Astrocyte (in vitro differentiated cells and primary cell): ENCODE measurements around the gene DPF3. TPM values are rescaled to one million over a fixed set of nuclear protein-coding genes. Genes with fewer than 3 reads are reported as not detected.
"Not testable (repeated sequence)": the region's sequence is repeated elsewhere in the genome, so short reads cannot be mapped to it uniquely, and the experiment has no call there.

Experiments
- DNase-seq: peaks from one replicate; pipeline ENCODE4 v3.0.0-alpha.2; 2010; ENCODE audit warnings: low read depth
- FAIRE-seq: peaks from 2 replicates; lab custom pipeline; 2011; peaks lifted over from hg19 to GRCh38; lab: Jason Lieb, UNC
- H2AFZ ChIP-seq: 2 replicates; pipeline ENCODE4 v1.6.0; 2012; ENCODE audit warnings: low read depth, low read length, inconsistent platforms
- H3K27ac ChIP-seq: 2 replicates; pipeline ENCODE4 v1.5.1; 2011; ENCODE audit warnings: low read depth, low read length, inconsistent platforms
- H3K27me3 ChIP-seq: 2 replicates; pipeline ENCODE4 v1.6.0; 2011; ENCODE audit warnings: low read length, inconsistent platforms; ENCODE audit not compliant: insufficient read depth
- H3K36me3 ChIP-seq: 2 replicates; pipeline ENCODE4 v1.5.1; 2011; ENCODE audit warnings: low read length, inconsistent platforms; ENCODE audit not compliant: insufficient read depth
- H3K4me1 ChIP-seq: 2 replicates; pipeline ENCODE4 v1.5.1; 2011; ENCODE audit warnings: low read length, inconsistent platforms; ENCODE audit not compliant: insufficient read depth
- H3K4me2 ChIP-seq: 2 replicates; pipeline ENCODE4 v1.6.0; 2012; ENCODE audit warnings: low read length, inconsistent platforms
- H3K4me3 ChIP-seq: 2 replicates; pipeline ENCODE4 v1.5.1; 2011; ENCODE audit warnings: low read depth, mild to moderate bottlenecking, low read length, inconsistent platforms; ENCODE audit not compliant: insufficient read depth
- H3K79me2 ChIP-seq: 2 replicates; pipeline ENCODE4 v1.6.0; 2012; ENCODE audit warnings: mild to moderate bottlenecking, low read length, inconsistent platforms; ENCODE audit not compliant: insufficient read depth
- H3K9ac ChIP-seq: 2 replicates; pipeline ENCODE4 v1.6.0; 2012; ENCODE audit warnings: mild to moderate bottlenecking, low read length, inconsistent platforms
- H3K9me3 ChIP-seq: 2 replicates; pipeline ENCODE4 v1.5.1; 2012; ENCODE audit warnings: low read depth, mild to moderate bottlenecking, low read length, inconsistent platforms; ENCODE audit not compliant: insufficient read depth
- H4K20me1 ChIP-seq: 2 replicates; pipeline ENCODE4 v1.6.0; 2012; ENCODE audit warnings: low read length, inconsistent platforms; ENCODE audit not compliant: insufficient read depth
- H3K27ac Mint-ChIP-seq: one replicate; pipeline ENCODE4 v1.8.0; 2021; ENCODE audit warnings: mild to moderate bottlenecking, mixed read lengths; ENCODE audit not compliant: unreplicated experiment
- H3K27me3 Mint-ChIP-seq: one replicate; pipeline ENCODE4 v1.8.0; 2021; ENCODE audit warnings: low read depth, mixed read lengths; ENCODE audit not compliant: unreplicated experiment
- H3K36me3 Mint-ChIP-seq: one replicate; pipeline ENCODE4 v1.8.0; 2021; ENCODE audit warnings: low read depth, mixed read lengths; ENCODE audit not compliant: unreplicated experiment
- H3K4me1 Mint-ChIP-seq: one replicate; pipeline ENCODE4 v1.8.0; 2021; ENCODE audit warnings: low read depth, mixed read lengths; ENCODE audit not compliant: unreplicated experiment
- H3K4me3 Mint-ChIP-seq: one replicate; pipeline ENCODE4 v1.8.0; 2021; ENCODE audit warnings: mild to moderate bottlenecking, moderate library complexity, mixed read lengths; ENCODE audit not compliant: unreplicated experiment
- H3K9me3 Mint-ChIP-seq: one replicate; pipeline ENCODE4 v1.8.0; 2021; ENCODE audit warnings: mild to moderate bottlenecking, mixed read lengths; ENCODE audit not compliant: unreplicated experiment
- EZH2 ChIP-seq: IDR thresholded peaks from 2 replicates; pipeline ENCODE4 v1.6.1; 2012; ENCODE audit warnings: mild to moderate bottlenecking, low read length, inconsistent platforms; ENCODE audit not compliant: insufficient read depth
- total RNA-seq: library from RNA; stranded (reverse); gene quantifications from 2 replicates; pipeline ENCODE4 v1.2.1, GENCODE V29; 2021
- TF ChIP-seq, protein P1 (sequence below): IDR thresholded peaks from 2 replicates; pipeline ENCODE4 v1.5.1; 2011; ENCODE audit warnings: low read depth, mild to moderate bottlenecking, inconsistent platforms, low read length, moderate library complexity; ENCODE audit not compliant: insufficient read depth

Gene DPF3
- total RNA-seq, 1 donor from 2014 or later, result 2.4 TPM

DNA sequence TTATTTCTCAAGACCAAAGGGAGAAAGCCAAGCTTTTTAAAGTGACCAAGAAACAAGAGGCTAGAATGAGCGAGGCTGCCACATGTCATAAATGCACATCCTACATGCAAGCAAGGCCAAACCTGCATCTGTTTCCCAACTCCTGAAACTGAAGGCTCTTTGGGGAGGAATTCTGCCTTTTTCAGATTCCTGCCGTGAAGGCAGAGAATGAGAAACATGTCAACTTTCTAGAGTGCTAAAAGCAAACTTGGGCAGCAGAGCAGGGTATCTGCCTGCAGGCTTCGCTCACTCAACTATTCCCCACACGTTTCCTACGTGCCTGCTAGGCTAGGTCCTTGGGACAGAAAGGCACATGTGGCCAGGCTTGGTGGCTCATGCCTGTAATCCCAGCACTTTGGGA, 15.2 kb downstream of the DPF3 start:
- Mint-ChIP-seq H3K36me3 (peaks cover 3% of the 10 kb centered on the region), H3K27me3 (peaks cover 5% of the 10 kb centered on the region), H3K4me1 (no peaks in the 10 kb centered on the region), H3K27ac (no peak overlapping the region), H3K4me3 (no peak overlapping the region), H3K9me3 (no peaks in the 10 kb centered on the region)
- no peak overlapping the region for H3K27ac ChIP-seq
- TF ChIP-seq, protein P1, sequence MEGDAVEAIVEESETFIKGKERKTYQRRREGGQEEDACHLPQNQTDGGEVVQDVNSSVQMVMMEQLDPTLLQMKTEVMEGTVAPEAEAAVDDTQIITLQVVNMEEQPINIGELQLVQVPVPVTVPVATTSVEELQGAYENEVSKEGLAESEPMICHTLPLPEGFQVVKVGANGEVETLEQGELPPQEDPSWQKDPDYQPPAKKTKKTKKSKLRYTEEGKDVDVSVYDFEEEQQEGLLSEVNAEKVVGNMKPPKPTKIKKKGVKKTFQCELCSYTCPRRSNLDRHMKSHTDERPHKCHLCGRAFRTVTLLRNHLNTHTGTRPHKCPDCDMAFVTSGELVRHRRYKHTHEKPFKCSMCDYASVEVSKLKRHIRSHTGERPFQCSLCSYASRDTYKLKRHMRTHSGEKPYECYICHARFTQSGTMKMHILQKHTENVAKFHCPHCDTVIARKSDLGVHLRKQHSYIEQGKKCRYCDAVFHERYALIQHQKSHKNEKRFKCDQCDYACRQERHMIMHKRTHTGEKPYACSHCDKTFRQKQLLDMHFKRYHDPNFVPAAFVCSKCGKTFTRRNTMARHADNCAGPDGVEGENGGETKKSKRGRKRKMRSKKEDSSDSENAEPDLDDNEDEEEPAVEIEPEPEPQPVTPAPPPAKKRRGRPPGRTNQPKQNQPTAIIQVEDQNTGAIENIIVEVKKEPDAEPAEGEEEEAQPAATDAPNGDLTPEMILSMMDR, result no peak
- TF ChIP-seq EZH2, result no peak
- FAIRE-seq, result no peak
- H3K4me1 ChIP-seq, result peaks cover 5% of the 10 kb centered on the region
- H3K27me3 ChIP-seq, result no peaks in the 10 kb centered on the region
- H3K4me2 ChIP-seq, result no peak overlapping the region
- no peaks in the 10 kb centered on the region for H3K9me3 ChIP-seq
- no peaks in the 10 kb centered on the region for H3K36me3 ChIP-seq
- H3K4me3 ChIP-seq, result no peak overlapping the region
- H4K20me1 ChIP-seq, result peaks cover 70% of the 10 kb centered on the region
- DNase-seq, result no peak
- H2AFZ ChIP-seq, result no peak overlapping the region
- peaks cover 94% of the 10 kb centered on the region for H3K79me2 ChIP-seq
- H3K9ac ChIP-seq, result no peak overlapping the region

DNA sequence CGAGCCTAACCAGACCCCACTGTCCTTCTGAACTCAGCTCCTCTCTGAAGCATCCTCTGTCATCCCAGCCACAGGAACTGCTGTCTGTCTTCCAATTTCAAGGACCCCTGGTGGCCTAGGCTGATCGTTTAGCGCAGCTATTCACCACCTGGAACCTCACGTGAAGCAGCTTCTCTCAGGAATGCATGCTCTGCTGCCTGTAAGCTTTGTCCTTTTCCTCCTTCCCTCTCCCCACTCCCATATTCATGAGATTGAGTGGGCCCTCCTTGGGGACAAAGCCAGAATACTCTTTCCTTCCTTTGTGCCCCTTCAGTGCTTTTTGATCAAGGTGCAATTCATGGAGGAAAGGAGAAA, 17.2 kb downstream of the DPF3 start:
- Histone ChIP-seq H3K36me3 (no peaks in the 10 kb centered on the region), H4K20me1 (peaks cover 53% of the 10 kb centered on the region), H3K27me3 (no peaks in the 10 kb centered on the region), H2AFZ (no peak overlapping the region), H3K4me1 (no peaks in the 10 kb centered on the region), H3K79me2 (peaks cover 79% of the 10 kb centered on the region), H3K9me3 (no peaks in the 10 kb centered on the region), H3K9ac (no peak overlapping the region), H3K4me3 (no peak overlapping the region), H3K27ac (no peak overlapping the region), H3K4me2 (no peak overlapping the region)
- no peaks in the 10 kb centered on the region for H3K4me1 Mint-ChIP-seq
- DNase-seq (no peak), FAIRE-seq (no peak)
- peaks cover 3% of the 10 kb centered on the region for H3K36me3 Mint-ChIP-seq
- peaks cover 5% of the 10 kb centered on the region for H3K27me3 Mint-ChIP-seq
- TF ChIP-seq EZH2, result no peak
- TF ChIP-seq, protein P1, result no peak
- no peak overlapping the region for H3K4me3 Mint-ChIP-seq
- H3K9me3 Mint-ChIP-seq, result peaks cover 3% of the 10 kb centered on the region
- no peak overlapping the region for H3K27ac Mint-ChIP-seq

DNA sequence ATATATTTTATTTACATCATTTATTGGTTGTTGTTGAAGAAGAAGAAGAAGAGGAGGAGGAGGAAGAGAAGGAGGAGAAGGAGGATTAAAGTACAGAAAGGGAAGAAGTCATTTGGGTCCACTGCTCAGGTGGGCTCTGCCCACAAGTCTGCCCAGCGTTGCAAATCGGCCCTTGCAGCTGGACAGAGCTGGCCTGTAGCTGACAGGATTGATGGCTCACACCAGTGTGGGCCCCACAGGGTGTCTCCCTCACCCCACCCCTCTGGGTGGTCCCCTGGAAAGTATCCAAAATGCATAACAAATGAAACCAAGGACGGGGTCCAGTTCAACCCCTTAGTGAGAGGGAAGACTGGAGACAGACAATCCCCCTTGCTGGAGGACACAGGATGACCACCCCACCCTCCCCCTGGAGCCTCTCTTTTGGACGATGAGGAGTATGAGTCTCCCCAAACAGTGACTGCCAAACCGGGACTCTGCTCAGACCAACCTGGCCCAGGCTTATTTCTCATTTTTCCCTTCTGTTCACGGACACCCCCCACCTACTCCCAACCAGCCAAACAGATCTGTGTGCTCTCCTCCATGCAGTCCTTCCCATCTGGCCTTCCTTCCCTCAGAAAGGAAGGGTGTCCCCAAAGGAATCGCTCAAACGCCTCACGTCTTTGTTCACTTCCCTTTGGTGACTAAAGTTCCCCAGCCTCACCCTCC, 17.7 kb downstream of the DPF3 start:
- Histone ChIP-seq H3K36me3 (no peaks in the 10 kb centered on the region), H3K4me3 (no peak overlapping the region), H3K4me2 (no peak overlapping the region), H3K9ac (no peak overlapping the region), H3K9me3 (no peaks in the 10 kb centered on the region), H4K20me1 (peaks cover 55% of the 10 kb centered on the region), H3K27ac (no peak overlapping the region), H2AFZ (no peak overlapping the region), H3K4me1 (no peaks in the 10 kb centered on the region), H3K79me2 (peaks cover 80% of the 10 kb centered on the region), H3K27me3 (no peaks in the 10 kb centered on the region)
- peaks cover 5% of the 10 kb centered on the region for H3K27me3 Mint-ChIP-seq
- no peak for DNase-seq
- no peak overlapping the region for H3K27ac Mint-ChIP-seq
- TF ChIP-seq, protein P1, result no peak
- no peak for TF ChIP-seq EZH2
- no peaks in the 10 kb centered on the region for H3K4me1 Mint-ChIP-seq
- H3K9me3 Mint-ChIP-seq, result peaks cover 5% of the 10 kb centered on the region
- FAIRE-seq, result no peak
- peaks cover 3% of the 10 kb centered on the region for H3K36me3 Mint-ChIP-seq
- no peak overlapping the region for H3K4me3 Mint-ChIP-seq

DNA sequence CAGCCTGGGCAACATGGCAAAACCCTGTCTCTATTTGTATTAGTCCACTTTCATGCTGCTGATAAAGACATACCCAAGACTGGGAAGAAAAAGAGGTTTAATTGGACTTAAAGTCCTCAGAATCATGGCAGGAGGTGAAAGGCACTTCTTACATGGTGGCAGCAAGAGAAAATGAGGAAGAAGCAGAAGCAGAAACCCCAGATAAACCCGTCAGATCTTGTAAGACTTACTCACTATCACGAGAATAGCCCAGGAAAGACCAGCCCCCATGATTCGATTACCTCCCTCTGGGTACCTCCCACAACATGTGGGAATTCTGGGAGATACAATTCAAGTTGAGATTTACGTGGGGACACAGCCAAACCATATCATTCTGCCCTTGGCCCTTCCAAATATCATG, 23.0 kb downstream of the DPF3 start:
- not testable (repeated sequence) for FAIRE-seq, DNase-seq

More for the DNA sequence above, 23.0 kb downstream of the DPF3 start:
- H2AFZ ChIP-seq, H3K27me3 ChIP-seq, H3K9ac ChIP-seq, H3K27ac ChIP-seq, H3K9me3 Mint-ChIP-seq, H3K9me3 ChIP-seq, H3K36me3 ChIP-seq, H3K4me1 Mint-ChIP-seq, H3K36me3 Mint-ChIP-seq, H3K27ac Mint-ChIP-seq, H3K4me3 Mint-ChIP-seq, H3K4me3 ChIP-seq, H3K4me1 ChIP-seq, H3K4me2 ChIP-seq, H3K27me3 Mint-ChIP-seq: not testable (repeated sequence)
- Histone ChIP-seq H3K79me2 (peaks cover 81% of the 10 kb centered on the region), H4K20me1 (peaks cover 42% of the 10 kb centered on the region)
